ENCODE results near the gene LRG1. TPM values are rescaled to one million over a fixed set of nuclear protein-coding genes. Genes with fewer than 3 reads are reported as not detected.
A peak's percentile ranks its signal among the peaks of the same experiment; 100 is the strongest.
"Not testable (repeated sequence)": the region's sequence is repeated elsewhere in the genome, so short reads cannot be mapped to it uniquely, and the experiment has no call there.

The LRG1 gene
- total RNA-seq, 1 donor, result not detected

DNA sequence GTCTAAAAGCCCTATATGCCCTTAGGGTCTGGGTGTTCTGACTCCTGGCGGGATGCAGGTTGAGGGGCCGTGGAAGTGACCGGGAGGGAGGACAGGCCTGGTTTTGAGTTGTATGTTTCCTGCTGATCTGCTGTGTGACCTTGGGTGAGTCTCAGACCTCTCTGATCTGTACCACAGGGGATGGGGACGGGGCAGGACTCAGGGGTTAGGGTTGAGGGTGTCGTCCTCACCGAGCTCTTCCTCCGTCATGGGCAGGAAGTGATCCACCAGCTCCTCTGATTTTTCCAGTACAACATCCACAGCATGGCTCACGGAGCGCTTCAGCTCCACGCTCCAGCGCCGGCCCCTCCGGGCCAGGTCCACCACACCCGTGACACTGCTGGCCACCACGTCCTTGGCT is 11.0 kb downstream of the LRG1 start:
- TF ChIP-seq, protein P1, sequence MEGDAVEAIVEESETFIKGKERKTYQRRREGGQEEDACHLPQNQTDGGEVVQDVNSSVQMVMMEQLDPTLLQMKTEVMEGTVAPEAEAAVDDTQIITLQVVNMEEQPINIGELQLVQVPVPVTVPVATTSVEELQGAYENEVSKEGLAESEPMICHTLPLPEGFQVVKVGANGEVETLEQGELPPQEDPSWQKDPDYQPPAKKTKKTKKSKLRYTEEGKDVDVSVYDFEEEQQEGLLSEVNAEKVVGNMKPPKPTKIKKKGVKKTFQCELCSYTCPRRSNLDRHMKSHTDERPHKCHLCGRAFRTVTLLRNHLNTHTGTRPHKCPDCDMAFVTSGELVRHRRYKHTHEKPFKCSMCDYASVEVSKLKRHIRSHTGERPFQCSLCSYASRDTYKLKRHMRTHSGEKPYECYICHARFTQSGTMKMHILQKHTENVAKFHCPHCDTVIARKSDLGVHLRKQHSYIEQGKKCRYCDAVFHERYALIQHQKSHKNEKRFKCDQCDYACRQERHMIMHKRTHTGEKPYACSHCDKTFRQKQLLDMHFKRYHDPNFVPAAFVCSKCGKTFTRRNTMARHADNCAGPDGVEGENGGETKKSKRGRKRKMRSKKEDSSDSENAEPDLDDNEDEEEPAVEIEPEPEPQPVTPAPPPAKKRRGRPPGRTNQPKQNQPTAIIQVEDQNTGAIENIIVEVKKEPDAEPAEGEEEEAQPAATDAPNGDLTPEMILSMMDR (IDR thresholded peaks at IDR 0.05; ENCODE audit: extremely low read depth, low read depth, low read length), result no peak
- no peaks in the 10 kb centered on the region for H3K79me2 ChIP-seq (ENCODE audit: insufficient read depth, low read length)
- H4K20me1 ChIP-seq (ENCODE audit: insufficient read depth, low read length), result no peaks in the 10 kb centered on the region
- H3K9me3 ChIP-seq (ENCODE audit: low read depth, low read length), result no peaks in the 10 kb centered on the region
- H3K4me1 ChIP-seq (ENCODE audit: insufficient read depth, low read length), result no peaks in the 10 kb centered on the region
- no peak overlapping the region for H2AFZ ChIP-seq (ENCODE audit: low read length)
- H3K27me3 ChIP-seq (ENCODE audit: insufficient read depth, low read length), result no peaks in the 10 kb centered on the region
- H3K4me2 ChIP-seq (ENCODE audit: insufficient read depth, low read length), result no peak overlapping the region
- no peak overlapping the region for H3K4me3 ChIP-seq (ENCODE audit: insufficient read depth, low read length)
- no peak overlapping the region for H3K27ac ChIP-seq (ENCODE audit: low read depth, low read length)
- no peaks in the 10 kb centered on the region for H3K36me3 ChIP-seq (ENCODE audit: insufficient read depth, low read length)
- DNase-seq (ENCODE audit: insufficient read length, low spot score, missing footprints), result no peak

DNA sequence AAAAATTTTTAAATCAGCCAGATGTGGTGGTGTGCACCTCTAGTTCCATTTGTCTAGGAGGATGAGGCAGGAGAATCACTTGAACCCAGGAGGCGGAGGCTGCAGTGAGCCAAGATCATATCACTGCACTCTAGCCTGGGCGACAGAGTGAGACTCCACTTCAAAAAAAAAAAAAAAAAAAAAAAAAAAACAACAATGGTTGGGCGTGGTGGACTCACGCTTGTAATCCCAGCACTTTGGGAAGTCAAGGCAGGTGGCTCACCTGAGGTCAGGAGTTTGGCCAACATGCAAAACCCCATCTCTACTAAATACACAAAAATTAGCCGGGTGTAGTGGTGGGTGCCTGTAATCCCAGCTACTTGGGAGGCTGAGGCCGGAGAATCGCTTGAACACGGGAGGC is 12.5 kb downstream of the LRG1 start:
- not testable (repeated sequence) for H3K9me3 ChIP-seq (ENCODE audit: low read depth, low read length); H3K4me1 ChIP-seq (ENCODE audit: insufficient read depth, low read length); H3K4me2 ChIP-seq (ENCODE audit: insufficient read depth, low read length); H2AFZ ChIP-seq (ENCODE audit: low read length); DNase-seq (ENCODE audit: insufficient read length, low spot score, missing footprints); H3K27me3 ChIP-seq (ENCODE audit: insufficient read depth, low read length); H3K79me2 ChIP-seq (ENCODE audit: insufficient read depth, low read length); H3K27ac ChIP-seq (ENCODE audit: low read depth, low read length); H3K4me3 ChIP-seq (ENCODE audit: insufficient read depth, low read length); H3K36me3 ChIP-seq (ENCODE audit: insufficient read depth, low read length); H4K20me1 ChIP-seq (ENCODE audit: insufficient read depth, low read length)

DNA sequence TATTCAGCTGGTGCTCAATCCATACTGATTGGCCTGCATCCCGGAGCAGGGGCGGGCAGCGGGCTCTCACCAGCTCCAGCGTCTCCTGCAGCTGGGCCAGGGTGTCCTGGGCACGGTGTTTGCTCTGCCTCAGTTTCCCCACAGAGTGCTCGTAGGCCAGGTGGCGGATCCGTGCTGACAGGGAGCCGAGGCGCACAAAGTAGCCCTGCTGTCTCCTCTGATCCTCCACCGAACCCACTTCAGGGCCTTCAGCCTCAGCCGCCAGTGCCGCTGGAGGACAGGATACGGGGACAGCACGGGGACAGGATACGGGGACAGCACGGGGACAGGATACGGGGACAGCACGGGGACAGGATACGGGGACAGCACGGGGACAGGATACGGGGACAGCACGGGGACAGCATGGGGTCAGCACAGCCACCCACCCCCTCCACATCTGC is 14.3 kb downstream of the LRG1 start:
- no peak for DNase-seq (ENCODE audit: insufficient read length, low spot score, missing footprints)
- no peak overlapping the region for H3K4me2 ChIP-seq (ENCODE audit: insufficient read depth, low read length)
- no peak overlapping the region for H2AFZ ChIP-seq (ENCODE audit: low read length)
- no peaks in the 10 kb centered on the region for H4K20me1 ChIP-seq (ENCODE audit: insufficient read depth, low read length)
- peaks cover 2% of the 10 kb centered on the region for H3K4me1 ChIP-seq (ENCODE audit: insufficient read depth, low read length)
- H3K27ac ChIP-seq (ENCODE audit: low read depth, low read length), result no peak overlapping the region
- H3K9me3 ChIP-seq (ENCODE audit: low read depth, low read length), result no peaks in the 10 kb centered on the region
- no peak overlapping the region for H3K4me3 ChIP-seq (ENCODE audit: insufficient read depth, low read length)
- H3K36me3 ChIP-seq (ENCODE audit: insufficient read depth, low read length), result no peaks in the 10 kb centered on the region
- no peaks in the 10 kb centered on the region for H3K79me2 ChIP-seq (ENCODE audit: insufficient read depth, low read length)
- H3K27me3 ChIP-seq (ENCODE audit: insufficient read depth, low read length), result no peaks in the 10 kb centered on the region
- TF ChIP-seq, protein P1 (IDR thresholded peaks at IDR 0.05; ENCODE audit: extremely low read depth, low read depth, low read length), result no peak

DNA sequence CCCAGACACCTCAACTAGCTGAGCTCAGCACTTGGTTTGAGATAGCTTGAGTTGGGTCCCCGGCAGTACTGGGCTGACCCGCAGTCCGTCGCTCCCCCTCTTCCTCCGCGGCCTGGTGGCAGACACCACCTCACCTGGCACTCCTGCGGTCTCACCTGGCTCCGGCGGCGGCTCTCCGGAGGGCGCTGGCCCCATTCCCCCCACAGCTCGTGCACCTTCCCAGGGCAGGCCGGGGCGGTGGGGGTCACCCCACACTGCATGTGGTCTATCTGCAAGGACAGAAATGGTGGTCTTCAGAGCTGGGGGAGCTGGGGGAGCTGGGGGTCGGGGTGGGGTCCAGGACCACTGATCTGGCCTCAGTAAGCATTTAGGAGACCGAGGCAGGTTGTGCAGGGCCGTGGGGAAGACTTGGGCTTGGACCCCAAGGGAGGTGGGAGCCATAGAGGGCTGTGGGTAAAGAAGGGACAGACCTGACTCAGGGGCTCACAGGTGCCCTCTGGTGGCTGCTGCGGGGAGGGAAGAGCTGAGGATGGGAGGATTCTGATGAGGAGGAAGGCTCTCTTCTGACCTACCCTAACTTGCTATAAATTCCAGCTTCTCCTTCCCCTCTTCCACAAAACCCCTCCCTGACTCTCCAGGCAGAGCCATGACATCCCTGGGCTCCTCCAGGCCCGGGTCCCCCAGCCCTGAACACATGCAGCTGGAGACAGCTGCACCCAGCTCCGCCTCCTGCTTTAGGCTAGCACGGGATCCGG is 14.9 kb downstream of the LRG1 start:
- Histone ChIP-seq H3K4me1 (ENCODE audit: insufficient read depth, low read length) (peaks cover 2% of the 10 kb centered on the region), H3K4me3 (ENCODE audit: insufficient read depth, low read length) (no peak overlapping the region), H3K36me3 (ENCODE audit: insufficient read depth, low read length) (no peaks in the 10 kb centered on the region), H3K27ac (ENCODE audit: low read depth, low read length) (no peak overlapping the region), H3K79me2 (ENCODE audit: insufficient read depth, low read length) (no peaks in the 10 kb centered on the region), H3K27me3 (ENCODE audit: insufficient read depth, low read length) (peaks cover under 1% of the 10 kb centered on the region), H2AFZ (ENCODE audit: low read length) (no peak overlapping the region), H3K4me2 (ENCODE audit: insufficient read depth, low read length) (no peak overlapping the region), H3K9me3 (ENCODE audit: low read depth, low read length) (no peaks in the 10 kb centered on the region), H4K20me1 (ENCODE audit: insufficient read depth, low read length) (no peaks in the 10 kb centered on the region)
- peak; percentile 97 for DNase-seq (ENCODE audit: insufficient read length, low spot score, missing footprints)
- TF ChIP-seq, protein P1 (IDR thresholded peaks at IDR 0.05; ENCODE audit: extremely low read depth, low read depth, low read length), result peak; percentile 79
